BE2C (cell line): ENCODE measurements around the gene GUK1.

ENCODE experiments used
- DNase-seq: peaks from one replicate; pipeline ENCODE4 v3.0.0-alpha.2; 2020
- H3K27me3 ChIP-seq: fragments of 250-450 bp; sonication (Bioruptor Pico); 2 replicates; pipeline ENCODE4 v1.5.1; 2020; ENCODE audit warnings: mild to moderate bottlenecking
- H3K36me3 ChIP-seq: fragments of 250-450 bp; sonication (Bioruptor Pico); 2 replicates; pipeline ENCODE4 v1.5.1; 2020; ENCODE audit warnings: mild to moderate bottlenecking
- H3K4me1 ChIP-seq: fragments of 250-450 bp; sonication (Bioruptor Pico); 2 replicates; pipeline ENCODE4 v1.5.1; 2020
- H3K4me3 ChIP-seq: 2 replicates; pipeline ENCODE4 v1.5.1; 2011; ENCODE audit warnings: low read depth, low read length
- H3K9me3 ChIP-seq: fragments of 250-450 bp; sonication (Bioruptor Pico); 2 replicates; pipeline ENCODE4 v1.5.1; 2020
- TF ChIP-seq, protein P1 (sequence below): IDR thresholded peaks from 2 replicates; pipeline ENCODE4 v1.5.1; 2012; ENCODE audit warnings: mild to moderate bottlenecking, low read depth, low read length

Gene GUK1

GRCh38 chr1:228142155-228142691 is 2.1 kb downstream of the GUK1 start:
- Histone ChIP-seq H3K4me3 (peak overlapping the region; percentile 95), H3K9me3 (no peaks in the 10 kb centered on the region), H3K27me3 (no peaks in the 10 kb centered on the region), H3K36me3 (peaks cover 6% of the 10 kb centered on the region), H3K4me1 (peaks cover 6% of the 10 kb centered on the region; the same call in 1 of the 2 replicates)
- TF ChIP-seq, protein P1, sequence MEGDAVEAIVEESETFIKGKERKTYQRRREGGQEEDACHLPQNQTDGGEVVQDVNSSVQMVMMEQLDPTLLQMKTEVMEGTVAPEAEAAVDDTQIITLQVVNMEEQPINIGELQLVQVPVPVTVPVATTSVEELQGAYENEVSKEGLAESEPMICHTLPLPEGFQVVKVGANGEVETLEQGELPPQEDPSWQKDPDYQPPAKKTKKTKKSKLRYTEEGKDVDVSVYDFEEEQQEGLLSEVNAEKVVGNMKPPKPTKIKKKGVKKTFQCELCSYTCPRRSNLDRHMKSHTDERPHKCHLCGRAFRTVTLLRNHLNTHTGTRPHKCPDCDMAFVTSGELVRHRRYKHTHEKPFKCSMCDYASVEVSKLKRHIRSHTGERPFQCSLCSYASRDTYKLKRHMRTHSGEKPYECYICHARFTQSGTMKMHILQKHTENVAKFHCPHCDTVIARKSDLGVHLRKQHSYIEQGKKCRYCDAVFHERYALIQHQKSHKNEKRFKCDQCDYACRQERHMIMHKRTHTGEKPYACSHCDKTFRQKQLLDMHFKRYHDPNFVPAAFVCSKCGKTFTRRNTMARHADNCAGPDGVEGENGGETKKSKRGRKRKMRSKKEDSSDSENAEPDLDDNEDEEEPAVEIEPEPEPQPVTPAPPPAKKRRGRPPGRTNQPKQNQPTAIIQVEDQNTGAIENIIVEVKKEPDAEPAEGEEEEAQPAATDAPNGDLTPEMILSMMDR: no peak
- DNase-seq: peak; percentile 8

GRCh38 chr1:228142701-228143136 is 2.6 kb downstream of the GUK1 start:
- Histone ChIP-seq H3K9me3 (no peaks in the 10 kb centered on the region), H3K36me3 (peaks cover 6% of the 10 kb centered on the region), H3K4me1 (peaks cover 6% of the 10 kb centered on the region; the same call in 1 of the 2 replicates), H3K4me3 (no peak overlapping the region), H3K27me3 (no peaks in the 10 kb centered on the region)
- TF ChIP-seq, protein P1: no peak
- no peak for DNase-seq

DNA sequence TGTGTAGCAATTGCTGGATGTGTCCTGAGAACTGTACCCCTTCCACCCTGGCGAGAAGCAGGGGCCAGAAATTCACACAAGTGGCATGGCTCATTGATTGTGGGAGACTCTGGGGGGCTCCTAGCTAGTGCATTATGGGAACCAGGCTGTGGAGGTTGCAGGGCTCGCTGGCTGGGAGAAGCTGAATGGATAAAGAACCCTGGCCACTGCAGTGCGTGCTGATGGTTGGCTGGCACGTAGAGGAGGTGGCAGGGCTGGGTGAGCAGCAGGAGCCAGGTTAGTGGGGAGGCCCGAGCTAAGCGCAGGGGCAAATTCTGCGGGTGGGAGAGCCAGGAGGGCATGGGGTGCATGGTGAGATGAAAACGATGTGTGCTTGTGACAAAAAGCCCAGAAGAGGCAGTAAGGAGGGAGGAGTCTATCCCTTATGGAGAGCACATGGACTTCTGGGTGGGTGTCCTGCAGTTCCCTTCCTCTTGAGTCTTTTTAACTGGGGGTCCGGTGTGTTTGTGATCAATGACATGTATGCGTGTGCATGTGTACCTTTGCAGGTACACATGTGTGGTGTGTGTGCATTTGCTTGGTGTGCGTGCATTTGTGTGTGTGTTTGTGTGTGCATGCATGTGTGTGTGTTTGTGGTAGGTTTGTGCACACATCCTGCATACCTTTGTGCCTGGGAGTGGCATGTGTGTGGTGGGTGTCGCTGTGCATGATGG is 3.6 kb downstream of the GUK1 start:
- peaks cover 6% of the 10 kb centered on the region for H3K36me3 ChIP-seq
- H3K9me3 ChIP-seq: no peaks in the 10 kb centered on the region
- no peak overlapping the region for H3K4me3 ChIP-seq
- peak; percentile 5 for DNase-seq
- no peaks in the 10 kb centered on the region for H3K27me3 ChIP-seq
- TF ChIP-seq, protein P1: no peak
- H3K4me1 ChIP-seq: peaks cover 6% of the 10 kb centered on the region; the same call in 1 of the 2 replicates

DNA sequence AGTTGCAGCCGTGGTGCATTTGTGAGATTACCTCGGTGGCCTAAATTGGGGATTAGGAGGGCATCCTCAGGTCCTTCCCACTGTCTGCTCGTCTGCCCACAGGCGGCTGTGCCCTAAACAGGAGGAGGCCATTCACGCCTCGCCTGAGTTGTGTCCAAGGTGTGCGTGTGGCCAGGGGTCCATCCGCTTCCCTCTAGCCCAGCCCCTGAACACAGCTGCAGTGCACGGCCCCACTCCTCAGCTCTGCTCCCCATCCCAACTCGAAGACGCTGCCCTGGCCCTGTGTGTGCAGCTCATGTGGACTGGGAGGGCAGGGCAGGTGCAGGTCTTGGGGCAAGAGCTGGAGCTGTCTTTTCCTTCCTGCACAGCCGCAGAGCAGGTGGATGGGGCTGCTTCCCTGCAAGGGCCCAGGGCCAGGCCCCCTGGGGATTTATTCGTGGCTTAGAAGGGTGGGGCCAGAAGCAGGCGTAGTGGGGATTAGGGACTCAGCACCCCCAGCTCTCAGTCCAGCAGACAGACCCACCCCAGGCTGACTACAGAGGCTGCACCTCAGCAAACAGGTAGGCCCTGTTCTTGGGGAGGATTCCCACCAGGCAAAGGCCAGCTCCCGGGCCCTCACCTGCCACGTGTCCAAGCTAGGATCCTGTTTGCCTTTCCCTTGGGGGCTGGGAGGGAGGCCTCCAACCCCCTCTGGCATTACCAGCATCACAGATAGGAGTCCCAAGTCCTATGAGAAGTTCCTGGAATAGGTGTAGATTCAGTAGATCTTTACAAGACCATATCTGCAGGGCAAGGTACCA is 4.3 kb downstream of the GUK1 start:
- peaks cover 11% of the 10 kb centered on the region for H3K4me1 ChIP-seq
- no peaks in the 10 kb centered on the region for H3K9me3 ChIP-seq
- no peak for DNase-seq
- peaks cover 6% of the 10 kb centered on the region for H3K36me3 ChIP-seq
- TF ChIP-seq, protein P1: no peak
- H3K27me3 ChIP-seq: no peaks in the 10 kb centered on the region
- H3K4me3 ChIP-seq: no peak overlapping the region

GRCh38 chr1:228144993-228145343 is 4.9 kb downstream of the GUK1 start:
- Histone ChIP-seq H3K36me3 (peaks cover 6% of the 10 kb centered on the region), H3K4me1 (peaks cover 17% of the 10 kb centered on the region), H3K9me3 (no peaks in the 10 kb centered on the region), H3K4me3 (no peak overlapping the region), H3K27me3 (no peaks in the 10 kb centered on the region)
- TF ChIP-seq, protein P1: no peak
- DNase-seq: peak; percentile 3
